GM11168 (cell line): ENCODE measurements around the gene AKAP8L.
"Not testable (repeated sequence)": the region's sequence is repeated elsewhere in the genome, so short reads cannot be mapped to it uniquely, and the experiment has no call there.

Experiments
- in situ Hi-C: fragments of 300-500 bp; cut with MboI; formaldehyde crosslinking; loops from one replicate; pipeline ENCODE4 v1.12.0; 2022; ENCODE audit warnings: low sequenced_read_pairs; ENCODE audit not compliant: unreplicated experiment

The AKAP8L gene

DNA sequence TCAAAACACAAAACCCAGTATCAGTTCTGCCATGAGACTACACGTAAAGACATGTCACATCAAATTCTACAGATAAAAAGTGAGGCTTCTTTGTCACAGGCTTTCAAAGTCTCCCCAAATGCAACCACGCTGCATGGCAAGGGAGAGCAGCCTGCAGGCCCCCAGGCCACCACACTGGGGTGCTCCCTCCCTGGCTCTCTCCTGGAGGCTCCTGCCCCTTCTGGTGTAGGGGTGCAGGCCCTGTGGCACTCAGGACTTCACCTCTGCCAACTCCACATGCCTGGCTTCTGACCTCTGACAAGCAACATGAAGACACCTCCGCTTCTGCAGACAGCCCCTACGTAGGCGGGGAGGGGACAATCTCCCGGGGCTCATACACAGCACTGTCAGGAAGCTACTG lies 53.5 kb downstream of the AKAP8L start:
- in situ Hi-C loops, result no loop called here

DNA sequence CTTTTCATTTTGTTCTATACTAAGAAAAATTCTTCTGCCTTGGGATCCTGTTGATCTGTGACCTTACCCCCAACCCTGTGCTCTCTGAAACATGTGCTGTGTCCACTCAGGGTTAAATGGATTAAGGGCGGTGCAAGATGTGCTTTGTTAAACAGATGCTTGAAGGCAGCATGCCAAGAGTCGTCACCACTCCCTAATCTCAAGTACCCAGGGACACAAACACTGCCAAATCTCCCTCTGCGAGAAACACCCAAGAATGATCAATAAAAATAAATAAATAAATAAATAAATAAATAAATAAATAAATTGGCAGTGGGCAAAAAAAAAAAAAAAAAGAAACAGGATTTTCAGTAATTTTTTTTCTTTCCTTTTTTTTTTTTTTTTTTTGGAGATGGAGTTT lies 55.0 kb downstream of the AKAP8L start:
- in situ Hi-C loops, result not testable (repeated sequence)

DNA sequence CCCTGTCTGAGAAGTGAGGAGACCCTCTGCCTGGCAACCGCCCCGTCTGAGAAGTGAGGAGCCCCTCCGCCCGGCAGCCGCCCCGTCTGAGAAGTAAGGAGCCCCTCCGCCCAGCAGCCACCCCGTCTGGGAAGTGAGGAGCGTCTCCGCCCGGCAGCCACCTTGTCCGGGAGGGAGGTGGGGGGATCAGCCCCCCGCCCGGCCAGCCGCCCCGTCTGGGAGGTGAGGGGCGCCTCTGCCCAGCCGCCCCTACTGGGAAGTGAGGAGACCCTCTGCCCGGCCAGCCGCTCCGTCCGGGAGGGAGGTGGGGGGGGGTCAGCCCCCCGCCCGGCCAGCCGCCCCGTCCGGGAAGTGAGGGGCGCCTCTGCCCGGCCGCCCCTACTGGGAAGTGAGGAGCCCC lies 55.7 kb downstream of the AKAP8L start:
- in situ Hi-C loops, result not testable (repeated sequence)

DNA sequence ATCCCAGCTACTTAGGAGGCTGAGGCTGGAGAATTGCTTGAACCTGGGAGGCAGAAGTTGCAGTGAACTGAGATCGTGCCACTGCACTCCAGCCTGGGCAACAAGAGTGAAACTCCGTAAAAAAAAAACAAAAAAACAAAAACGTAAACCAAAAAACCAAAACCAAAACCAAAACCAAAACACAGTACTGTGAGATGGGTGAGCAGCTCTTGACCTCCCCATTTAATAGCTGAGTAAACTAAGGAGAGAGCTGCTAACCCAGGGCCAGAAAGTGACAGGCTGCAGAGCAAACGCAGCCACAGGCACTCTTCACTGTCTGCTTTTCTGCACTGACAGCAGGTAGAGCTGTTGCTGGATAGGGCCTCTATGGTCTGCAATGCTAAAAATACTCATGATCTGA lies 58.8 kb downstream of the AKAP8L start:
- in situ Hi-C loops, result not testable (repeated sequence)

DNA sequence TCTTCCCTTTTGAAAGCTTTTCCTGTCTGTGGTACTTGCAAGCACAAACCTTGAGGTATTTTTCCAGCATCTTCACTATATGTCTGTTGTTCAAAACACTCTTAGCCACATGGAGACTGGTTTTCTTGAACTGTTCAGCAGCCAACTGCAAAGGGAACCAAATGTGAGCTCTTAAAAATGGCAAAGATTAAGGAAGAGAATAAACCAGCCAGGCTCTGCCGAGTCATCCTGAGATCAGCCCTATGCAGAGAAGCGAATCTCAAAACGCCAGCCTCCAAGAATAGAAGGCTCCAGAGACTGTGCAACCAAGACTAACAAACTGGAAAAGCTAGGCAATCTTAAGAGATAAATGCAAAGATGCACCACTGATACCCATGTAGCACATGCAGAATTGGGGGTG lies 59.9 kb downstream of the AKAP8L start:
- in situ Hi-C loops, result no loop called here

DNA sequence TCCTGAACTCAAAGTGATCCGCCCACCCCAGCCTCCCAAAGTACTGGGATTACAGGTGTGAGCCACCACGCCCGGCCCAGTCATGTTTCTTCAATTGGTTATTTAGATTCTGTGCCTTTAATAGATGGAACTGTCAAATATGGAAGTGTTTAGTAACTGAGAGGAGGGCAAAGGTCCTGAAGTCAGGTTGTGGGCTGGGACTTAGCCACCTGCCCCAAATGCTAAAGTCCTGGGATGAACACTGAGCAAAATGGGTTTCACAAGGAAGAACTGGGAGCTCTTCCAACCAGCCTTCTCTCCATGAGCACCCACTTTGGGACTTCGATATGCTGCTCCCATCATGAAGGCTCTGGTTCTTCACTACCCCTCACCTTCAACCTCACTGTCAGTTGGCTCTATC lies 60.9 kb downstream of the AKAP8L start:
- in situ Hi-C loops, result no loop called here

DNA sequence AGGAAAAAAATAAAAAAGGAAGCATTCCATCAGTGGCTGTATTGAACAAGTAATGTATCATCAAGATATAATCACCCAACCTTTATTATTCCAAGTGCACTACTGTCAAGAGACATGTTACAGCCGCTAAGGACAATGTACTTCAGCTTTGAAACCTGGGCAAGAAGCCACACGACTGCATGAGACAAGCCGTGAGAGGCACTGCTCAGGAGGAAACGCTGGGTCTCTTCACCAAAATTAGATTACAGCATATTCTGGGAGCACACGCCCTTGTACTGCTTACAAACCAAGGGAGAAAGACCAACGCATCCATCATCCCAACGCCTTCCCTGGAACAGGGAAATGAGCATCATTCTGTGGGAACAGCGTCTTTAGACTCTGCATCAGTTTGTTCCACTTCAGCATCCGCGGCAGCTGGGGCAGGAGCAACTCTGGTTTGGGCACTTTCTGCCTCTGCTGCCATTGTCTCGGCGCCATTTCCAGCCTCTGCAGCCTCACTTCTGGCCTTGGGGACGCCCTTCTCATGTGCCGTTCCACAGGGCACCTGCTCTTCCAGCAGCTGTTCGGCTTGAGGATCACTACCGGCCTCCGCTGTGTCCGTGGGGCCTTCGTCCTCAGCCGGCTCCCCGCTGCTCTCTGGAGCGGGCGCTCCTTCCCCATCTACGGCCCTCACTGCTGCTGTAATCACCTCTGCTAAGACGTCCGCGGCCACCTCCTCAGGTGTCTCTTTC lies 64.1 kb downstream of the AKAP8L start:
- in situ Hi-C loops, result no loop called here

DNA sequence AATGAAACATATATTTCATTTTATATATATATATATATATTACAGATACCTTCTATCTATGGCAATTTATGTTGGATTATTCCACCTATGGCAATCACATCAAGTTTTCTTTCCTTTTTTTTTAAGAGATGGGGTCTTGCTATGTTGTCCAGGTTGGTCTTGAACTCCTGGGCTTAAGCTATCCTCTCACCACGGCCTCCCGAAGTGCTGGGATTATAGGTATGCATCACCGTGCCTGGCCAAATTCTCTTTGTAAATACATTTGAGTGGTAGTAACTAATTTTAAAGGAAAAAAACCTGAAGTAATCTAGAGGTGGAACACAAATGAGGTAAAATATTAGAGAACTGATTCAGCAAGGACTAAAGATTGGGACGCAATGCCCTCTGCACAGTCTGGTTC lies 64.9 kb downstream of the AKAP8L start:
- in situ Hi-C loops, result no loop called here

DNA sequence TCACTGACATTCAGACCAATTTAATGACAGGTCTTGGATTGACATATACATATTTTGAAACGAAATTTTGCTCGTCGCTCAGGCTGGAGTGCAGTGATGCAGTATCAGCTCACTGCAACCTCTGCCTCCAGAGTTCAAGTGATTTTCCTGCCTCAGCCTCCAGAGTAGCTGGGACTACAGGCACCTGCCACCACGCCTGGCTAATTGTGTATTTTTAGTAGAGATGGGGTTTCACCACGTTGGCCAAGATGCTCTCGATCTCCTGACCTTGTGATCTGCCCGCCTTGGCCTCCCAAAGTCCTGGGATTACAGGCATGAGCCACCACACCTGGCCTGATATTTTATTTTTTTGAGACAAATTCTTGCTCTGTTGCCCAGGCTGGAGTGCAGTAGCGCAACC lies 66.3 kb downstream of the AKAP8L start:
- in situ Hi-C loops, result not testable (repeated sequence)

DNA sequence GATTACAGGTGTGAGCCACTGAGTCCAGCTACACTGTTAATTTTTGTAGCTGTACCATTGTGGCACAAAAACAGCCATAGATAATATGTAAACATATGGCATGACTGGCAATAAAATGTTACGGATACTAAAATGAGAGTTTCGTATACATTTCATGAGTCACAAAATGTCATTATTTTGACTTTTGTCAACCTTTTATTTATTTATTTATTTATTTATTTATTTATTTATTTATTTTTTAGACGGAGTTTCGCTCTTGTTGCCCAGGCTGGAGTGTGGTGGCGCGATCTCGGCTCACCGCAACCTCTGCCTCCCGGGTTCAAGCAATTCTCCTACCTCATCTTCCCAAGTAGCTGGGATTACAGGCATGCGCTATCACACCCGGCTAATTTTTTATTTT lies 77.5 kb downstream of the AKAP8L start:
- in situ Hi-C loops, result not testable (repeated sequence)

DNA sequence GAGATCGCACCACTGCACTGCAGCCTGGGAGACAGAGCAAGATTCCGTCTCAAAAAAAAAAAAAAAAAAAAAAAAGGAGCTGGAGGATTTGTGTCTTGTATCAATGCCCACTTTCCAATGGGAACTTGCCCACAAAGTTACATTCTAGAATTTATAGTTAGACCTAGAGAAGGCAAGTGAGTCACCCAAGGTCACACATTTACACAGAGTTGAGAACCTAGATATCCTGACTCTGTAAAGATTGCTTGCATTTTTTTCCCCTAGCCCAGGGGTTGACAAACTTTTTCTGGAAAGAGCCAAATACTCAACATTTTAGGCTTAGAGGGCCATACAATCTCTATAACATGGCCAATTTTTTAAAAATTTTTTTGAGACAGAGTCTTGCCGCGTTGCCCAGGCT lies 78.7 kb downstream of the AKAP8L start:
- in situ Hi-C loops, result no loop called here

DNA sequence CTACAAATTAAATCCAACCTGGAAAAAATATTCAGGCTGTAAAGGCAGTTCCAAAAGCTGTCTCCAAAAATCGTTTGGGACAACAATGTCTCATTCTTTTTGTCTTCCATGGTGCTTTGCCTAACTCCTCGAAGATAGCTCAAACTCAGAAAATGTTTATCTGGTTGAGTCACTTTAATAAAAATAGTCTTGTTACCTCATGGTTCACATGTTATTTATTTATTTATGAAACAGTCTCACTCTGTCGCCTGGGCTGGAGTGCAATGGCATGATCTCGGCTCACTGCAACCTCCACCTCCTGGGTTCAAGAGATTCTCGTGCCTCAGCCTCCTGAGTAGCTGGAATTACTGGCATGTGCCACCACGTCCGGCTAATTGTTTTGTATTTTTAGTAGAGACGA lies 81.6 kb downstream of the AKAP8L start:
- in situ Hi-C loops, result no loop called here

DNA sequence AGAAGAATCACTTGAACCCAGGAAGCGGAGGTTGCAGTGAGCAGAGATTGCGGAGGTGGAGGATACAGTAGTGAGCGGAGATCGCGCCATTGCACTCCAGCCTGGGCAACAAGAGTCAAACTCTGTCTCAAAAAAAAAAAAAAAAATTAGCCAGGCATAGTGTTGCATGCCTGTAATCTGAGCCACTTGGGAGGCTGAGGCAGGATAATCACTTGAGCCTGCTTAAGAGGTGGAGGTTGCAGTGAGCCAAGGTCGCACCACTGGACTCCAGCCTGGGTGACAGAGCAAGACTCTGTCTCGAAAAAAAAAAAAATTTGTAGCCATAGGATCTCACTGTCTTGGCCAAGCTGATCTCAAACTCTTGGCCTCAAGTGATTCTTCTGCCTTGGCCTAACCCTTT lies 82.8 kb downstream of the AKAP8L start:
- in situ Hi-C loops, result not testable (repeated sequence)

DNA sequence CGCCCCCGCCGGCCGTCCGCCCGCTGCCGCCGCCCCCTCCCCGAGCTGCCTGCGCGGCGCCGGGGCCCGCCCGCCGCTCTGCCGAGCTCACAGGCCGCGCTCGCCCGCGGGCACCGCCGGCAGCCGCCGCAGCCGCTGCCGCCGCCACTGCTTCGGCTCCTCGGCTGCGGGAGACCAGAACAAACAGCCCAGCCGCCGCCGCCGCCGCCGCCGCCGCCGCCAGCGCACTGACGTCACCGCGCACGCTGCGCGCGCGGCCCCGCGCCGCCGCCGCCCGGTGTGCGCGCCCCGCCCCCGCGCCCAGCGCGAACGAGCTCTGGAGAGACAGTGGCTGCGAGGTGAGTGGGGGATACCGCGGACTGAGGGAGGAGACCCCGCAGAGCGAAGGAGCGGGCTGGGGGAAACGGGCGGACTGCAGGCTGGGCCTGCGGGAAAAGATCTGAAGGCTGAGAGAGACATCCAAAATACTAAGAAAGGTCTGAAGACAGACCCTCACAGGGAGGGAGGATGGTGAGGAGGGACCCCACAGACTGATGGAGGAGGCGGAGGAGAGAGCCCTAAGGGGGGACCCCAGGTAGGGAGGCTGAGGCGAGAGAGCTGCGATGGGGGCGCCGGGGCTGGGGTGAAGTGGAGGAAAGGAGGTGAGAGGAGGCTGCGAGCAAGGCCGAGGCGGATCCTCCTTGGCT lies 86.3 kb downstream of the AKAP8L start, which contains the start of gene BRD4:
Gene BRD4 (minus strand): TSS at position 229 of the 686 bp plus-strand sequence. CDS start 59,440 bp downstream, outside the sequence.
- in situ Hi-C loops, result no loop called here

DNA sequence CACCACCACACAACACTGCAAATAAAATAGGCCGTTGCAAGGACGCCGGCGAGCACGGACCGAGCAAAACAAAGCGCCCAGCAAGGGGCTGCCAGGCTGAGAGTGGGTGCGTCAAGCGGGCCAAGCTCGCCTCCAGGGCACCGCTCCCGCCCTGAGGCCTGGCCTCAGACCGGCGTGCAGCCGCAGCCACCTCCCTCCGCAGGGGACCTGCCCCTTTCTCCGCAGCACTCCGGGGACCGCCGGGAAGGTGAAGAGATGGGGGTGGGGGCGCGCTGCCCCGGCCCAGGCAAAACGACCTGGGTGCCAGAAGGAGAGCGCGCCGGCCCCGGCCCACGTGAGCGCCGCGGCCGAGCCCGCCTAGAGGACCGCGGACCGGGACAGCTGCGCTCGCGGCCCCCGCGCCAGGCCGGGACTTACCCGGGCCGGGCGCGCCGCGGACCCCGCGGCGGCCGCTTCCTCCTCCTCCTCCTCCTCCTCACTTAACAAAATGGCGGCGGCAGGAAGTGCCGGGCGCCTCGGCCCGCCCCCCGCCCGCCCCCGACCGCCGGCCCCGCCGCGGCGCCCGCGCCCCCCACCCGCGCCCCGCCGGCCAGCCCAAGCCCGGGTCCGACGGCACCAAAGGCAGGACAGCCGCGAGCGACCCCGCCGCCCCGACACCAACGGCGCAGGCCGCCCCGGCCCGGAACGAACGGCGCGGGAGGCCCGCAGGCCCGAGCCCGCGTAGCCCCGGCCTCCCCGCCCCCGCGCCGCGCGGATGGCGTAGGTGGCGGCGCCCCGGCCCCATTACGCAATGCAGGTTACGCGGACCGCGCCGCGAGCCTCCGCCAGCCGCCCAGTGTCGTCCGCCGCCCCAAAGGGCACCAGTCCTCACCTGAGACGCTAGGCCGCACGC lies 87.1 kb downstream of the AKAP8L start:
- in situ Hi-C loops, result no loop called here

DNA sequence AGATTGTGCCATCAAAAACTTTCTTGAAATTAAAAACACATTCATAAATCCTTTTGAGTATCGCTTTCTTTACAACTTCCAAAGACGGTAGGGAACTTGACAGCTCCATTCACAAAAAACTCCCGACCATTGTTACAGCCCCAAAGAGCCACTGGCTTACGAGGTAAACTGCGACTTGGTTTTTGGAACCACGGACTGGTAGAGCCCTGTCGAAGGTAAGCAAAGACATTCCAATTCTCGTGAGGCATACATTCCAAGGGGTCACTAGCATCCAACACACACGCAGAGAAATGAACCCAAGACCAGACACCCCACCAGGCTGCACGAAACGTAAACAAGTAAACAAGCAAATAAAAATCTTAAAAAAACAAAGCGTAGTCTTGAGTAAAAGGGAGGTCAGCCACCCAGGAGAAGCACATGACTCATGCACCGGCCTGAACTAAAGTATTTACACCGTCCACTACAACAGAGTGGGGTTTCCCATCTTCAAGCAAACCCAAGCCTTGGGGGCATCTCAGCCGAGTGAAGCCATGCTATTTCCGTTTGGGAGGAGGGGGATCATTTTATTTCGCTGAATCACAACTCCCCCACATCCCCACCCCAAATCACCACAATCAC lies 87.9 kb downstream of the AKAP8L start:
- in situ Hi-C loops, result no loop called here
